ENCODE results near the gene CAPN3. TPM values are rescaled to one million over a fixed set of nuclear protein-coding genes. Genes with fewer than 3 reads are reported as not detected.
"Not testable (repeated sequence)": the region's sequence is repeated elsewhere in the genome, so short reads cannot be mapped to it uniquely, and the experiment has no call there.

The CAPN3 gene
- total RNA-seq, 4 donors from 2014 or later = 2.3 to 7.5 (median 4.7) TPM

- whole genome bisulfite sequencing = 96% methylated on average over 4 of the region's 4 CpGs
- Histone ChIP-seq H3K4me3 (no peak overlapping the region), H3K9me3 (peaks cover 0 to 8% (median 4%) of the 10 kb centered on the region in 4 donors), H3K27ac (replicated peaks in 1 of 4) (no peak overlapping the region), H3K36me3 (peaks cover 0 to 46% (median 8%) of the 10 kb centered on the region in 4 donors), H3K4me1 (no peaks in the 10 kb centered on the region), H3K27me3 (no peaks in the 10 kb centered on the region)
- intact Hi-C loops (cut with DNase I) = no loop called here
- DNase-seq (ENCODE audit: extremely low spot score) = no peak
- TF ChIP-seq POLR2A (IDR thresholded peaks at IDR 0.05; ENCODE audit: low read depth) (no peak), EP300 (IDR thresholded peaks at IDR 0.05) (no peak), CTCF (IDR thresholded peaks at IDR 0.05) (no peak), POLR2AphosphoS5 (IDR thresholded peaks at IDR 0.05) (no peak)
Observed at GRCh38 chr15:42332331-42332730, 27.0 kb upstream of the CAPN3 start.

GRCh38 chr15:42335074-42335473 lies 24.2 kb upstream of the CAPN3 start:
- TF ChIP-seq POLR2AphosphoS5 (IDR thresholded peaks at IDR 0.05) (no peak), POLR2A (IDR thresholded peaks at IDR 0.05; ENCODE audit: low read depth) (no peak), CTCF (IDR thresholded peaks at IDR 0.05) (no peak), EP300 (IDR thresholded peaks at IDR 0.05) (no peak)
- H3K4me3 ChIP-seq = no peak overlapping the region
- H3K36me3 ChIP-seq = peaks cover 0 to 30% (median 5%) of the 10 kb centered on the region in 4 donors
- H3K9me3 ChIP-seq = peaks cover 0 to 8% (median 4%) of the 10 kb centered on the region in 4 donors
- intact Hi-C loops (cut with DNase I) = no loop called here
- no peaks in the 10 kb centered on the region for H3K27me3 ChIP-seq
- no peak overlapping the region for H3K27ac ChIP-seq (replicated peaks in 1 of 4)
- 96% methylated on average over 2 of the region's 2 CpGs for WGBS
- no peak for DNase-seq (ENCODE audit: extremely low spot score)
- H3K4me1 ChIP-seq = no peaks in the 10 kb centered on the region

- 100% methylated on average over 1 of the region's 1 CpG for WGBS
- H3K4me1 ChIP-seq; DNase-seq (ENCODE audit: extremely low spot score); H3K27me3 ChIP-seq; intact Hi-C loops (cut with DNase I); H3K9me3 ChIP-seq; H3K27ac ChIP-seq (replicated peaks in 1 of 4); H3K4me3 ChIP-seq: not testable (repeated sequence)
- peaks cover 0 to 33% (median 2%) of the 10 kb centered on the region in 4 donors for H3K36me3 ChIP-seq
Observed at GRCh38 chr15:42336650-42337049, 22.7 kb upstream of the CAPN3 start.

GRCh38 chr15:42337104-42337503 lies 22.2 kb upstream of the CAPN3 start:
- intact Hi-C loops (cut with DNase I); H3K4me3 ChIP-seq; H3K9me3 ChIP-seq; H3K4me1 ChIP-seq; H3K27ac ChIP-seq (replicated peaks in 1 of 4); DNase-seq (ENCODE audit: extremely low spot score); H3K27me3 ChIP-seq: not testable (repeated sequence)
- 98% methylated on average over 3 of the region's 3 CpGs for WGBS
- H3K36me3 ChIP-seq = peaks cover 0 to 35% (median 2%) of the 10 kb centered on the region in 4 donors

- no peak for DNase-seq (ENCODE audit: extremely low spot score)
- Histone ChIP-seq H3K27ac (replicated peaks in 1 of 4) (no peak overlapping the region), H3K4me1 (no peaks in the 10 kb centered on the region), H3K9me3 (peaks cover 0 to 8% (median 4%) of the 10 kb centered on the region in 4 donors), H3K4me3 (no peak overlapping the region), H3K27me3 (no peaks in the 10 kb centered on the region), H3K36me3 (peaks cover 4 to 49% (median 11%) of the 10 kb centered on the region in 4 donors)
- intact Hi-C loops (cut with DNase I) = no loop called here
- WGBS = 75% methylated on average over 2 of the region's 2 CpGs
- TF ChIP-seq POLR2AphosphoS5 (IDR thresholded peaks at IDR 0.05) (no peak), POLR2A (IDR thresholded peaks at IDR 0.05; ENCODE audit: low read depth) (no peak), CTCF (IDR thresholded peaks at IDR 0.05) (no peak), EP300 (IDR thresholded peaks at IDR 0.05) (no peak)
Observed at GRCh38 chr15:42338500-42338899, 20.8 kb upstream of the CAPN3 start.

- intact Hi-C loops (cut with DNase I) = no loop called here
- H3K27me3 ChIP-seq = no peaks in the 10 kb centered on the region
- no peak for DNase-seq (ENCODE audit: extremely low spot score)
- H3K4me1 ChIP-seq = peaks cover 0 to 5% (median 0%) of the 10 kb centered on the region in 4 donors
- TF ChIP-seq POLR2AphosphoS5 (IDR thresholded peaks at IDR 0.05) (no peak), POLR2A (IDR thresholded peaks at IDR 0.05; ENCODE audit: low read depth) (no peak), CTCF (IDR thresholded peaks at IDR 0.05) (no peak), EP300 (IDR thresholded peaks at IDR 0.05) (no peak)
- no peaks in the 10 kb centered on the region for H3K9me3 ChIP-seq
- WGBS = 93% methylated on average over 6 of the region's 6 CpGs
- H3K4me3 ChIP-seq = no peak overlapping the region
- H3K27ac ChIP-seq (replicated peaks in 1 of 4) = peak overlapping the region in 1 of 4 donors; percentile 37
- peaks cover 11 to 78% (median 37%) of the 10 kb centered on the region in 4 donors for H3K36me3 ChIP-seq
Observed at GRCh38 chr15:42343596-42344232, 15.6 kb upstream of the CAPN3 start.

Data from esophagus muscularis mucosa (tissue), 4 donors.